Iris pigment epithelial cell (primary cell): ENCODE results near the gene ARHGEF3.

Experiments
- DNase-seq: peaks from one replicate; pipeline ENCODE4 v3.0.0-alpha.2; 2011; ENCODE audit warnings: low read depth

The ARHGEF3 gene

GRCh38 chr3:56682462-56683121, 119.2 kb downstream of the ARHGEF3 start:
- peak; percentile 82 for DNase-seq

- no peak for DNase-seq
These were observed 119.7 kb downstream of the ARHGEF3 start for GRCh38 chr3:56681984-56682461.

GRCh38 chr3:56680054-56680580, 121.6 kb downstream of the ARHGEF3 start:
- DNase-seq: no peak
